Measurements from ENCODE around the gene PDF. TPM values are rescaled to one million over a fixed set of nuclear protein-coding genes. Genes with fewer than 3 reads are reported as not detected.
"Not testable (repeated sequence)": the region's sequence is repeated elsewhere in the genome, so short reads cannot be mapped to it uniquely, and the experiment has no call there.

PDF gene
- total RNA-seq, 1 experiment from 2014 or later, result 42.1 TPM

DNA sequence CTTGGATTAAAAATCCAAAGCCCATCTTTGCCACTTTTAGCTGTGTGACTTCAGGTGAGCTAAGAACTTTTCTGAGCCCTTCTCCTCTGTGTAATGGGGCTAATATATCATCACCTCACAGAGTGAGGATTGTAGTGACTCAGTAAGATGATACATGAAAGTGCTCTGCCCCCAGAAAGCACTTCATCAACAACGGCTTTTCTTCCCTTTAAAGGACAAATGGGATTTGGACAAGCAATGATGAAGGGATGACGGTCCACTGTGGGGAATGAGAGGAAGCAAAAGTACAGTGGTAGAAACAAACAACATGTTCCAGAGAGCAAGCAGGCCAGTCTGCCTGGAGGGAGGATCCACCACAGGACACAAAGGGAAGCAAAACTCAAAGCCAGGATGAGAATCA, 35.5 kb upstream of the PDF start:
- CTCF ChIA-PET, result no interaction called here
- no peak overlapping the region for H3K4me3 ChIP-seq (ENCODE audit: low read depth, low read length)
- Mint-ChIP-seq H3K27ac (ENCODE audit: unreplicated experiment) (no peak overlapping the region), H3K4me1 (ENCODE audit: low read depth, unreplicated experiment) (peaks cover 13% of the 10 kb centered on the region), H3K36me3 (ENCODE audit: insufficient read depth, unreplicated experiment) (peaks cover 73% of the 10 kb centered on the region), H3K27me3 (ENCODE audit: insufficient read depth, unreplicated experiment) (no peaks in the 10 kb centered on the region), H3K9me3 (ENCODE audit: unreplicated experiment) (no peaks in the 10 kb centered on the region), H3K4me3 (ENCODE audit: unreplicated experiment) (no peak overlapping the region)
- H3K4me1 ChIP-seq, result no peaks in the 10 kb centered on the region; the same call in 1 of the 2 replicates
- TF ChIP-seq, protein P1, sequence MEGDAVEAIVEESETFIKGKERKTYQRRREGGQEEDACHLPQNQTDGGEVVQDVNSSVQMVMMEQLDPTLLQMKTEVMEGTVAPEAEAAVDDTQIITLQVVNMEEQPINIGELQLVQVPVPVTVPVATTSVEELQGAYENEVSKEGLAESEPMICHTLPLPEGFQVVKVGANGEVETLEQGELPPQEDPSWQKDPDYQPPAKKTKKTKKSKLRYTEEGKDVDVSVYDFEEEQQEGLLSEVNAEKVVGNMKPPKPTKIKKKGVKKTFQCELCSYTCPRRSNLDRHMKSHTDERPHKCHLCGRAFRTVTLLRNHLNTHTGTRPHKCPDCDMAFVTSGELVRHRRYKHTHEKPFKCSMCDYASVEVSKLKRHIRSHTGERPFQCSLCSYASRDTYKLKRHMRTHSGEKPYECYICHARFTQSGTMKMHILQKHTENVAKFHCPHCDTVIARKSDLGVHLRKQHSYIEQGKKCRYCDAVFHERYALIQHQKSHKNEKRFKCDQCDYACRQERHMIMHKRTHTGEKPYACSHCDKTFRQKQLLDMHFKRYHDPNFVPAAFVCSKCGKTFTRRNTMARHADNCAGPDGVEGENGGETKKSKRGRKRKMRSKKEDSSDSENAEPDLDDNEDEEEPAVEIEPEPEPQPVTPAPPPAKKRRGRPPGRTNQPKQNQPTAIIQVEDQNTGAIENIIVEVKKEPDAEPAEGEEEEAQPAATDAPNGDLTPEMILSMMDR (IDR thresholded peaks at IDR 0.05; ENCODE audit: insufficient read depth in 1 of 2, low read depth in 1 of 2, low read length in 1 of 2, severe bottlenecking in 1 of 2, unreplicated experiment in 1 of 2), result no peak
- BruUV-seq (replicated peaks), result no TSS peak
- no peaks in the 10 kb centered on the region for H3K27me3 ChIP-seq (replicated peaks; ENCODE audit: control insufficient read depth, insufficient read depth, low read length)
- intact Hi-C loops (cut with micrococcal nuclease; ENCODE audit: unreplicated experiment), result no loop called here
- no peaks in the 10 kb centered on the region for H3K9me3 ChIP-seq
- POLR2A ChIA-PET, result no interaction called here
- H3K36me3 ChIP-seq (ENCODE audit: control insufficient read depth, insufficient read depth, low read length), result peaks cover 11% of the 10 kb centered on the region
- no peak for DNase-seq

DNA sequence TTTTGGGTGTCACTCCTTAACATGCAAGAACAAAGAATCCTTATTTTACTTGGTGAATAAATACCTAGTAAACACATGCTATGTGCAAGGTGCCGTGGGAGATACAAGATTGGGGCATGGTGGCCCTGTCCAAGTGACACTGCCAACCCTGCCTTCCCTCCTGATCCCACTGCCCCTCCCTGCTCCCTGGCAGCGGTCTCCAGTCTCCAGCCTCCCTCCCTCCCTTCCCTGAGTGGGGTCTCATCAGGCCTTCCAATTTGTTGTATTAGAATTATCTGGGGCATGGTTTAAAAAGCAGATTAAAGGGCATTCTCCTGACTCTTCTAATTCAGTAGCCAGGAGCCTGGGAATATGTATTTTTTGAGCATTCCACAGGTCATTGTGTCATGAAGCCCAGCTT, 33.7 kb upstream of the PDF start:
- TF ChIP-seq, protein P1 (IDR thresholded peaks at IDR 0.05; ENCODE audit: insufficient read depth in 1 of 2, low read depth in 1 of 2, low read length in 1 of 2, severe bottlenecking in 1 of 2, unreplicated experiment in 1 of 2), result no peak
- H3K27ac Mint-ChIP-seq (ENCODE audit: unreplicated experiment), result peak overlapping the region; percentile 31
- intact Hi-C loops (cut with micrococcal nuclease; ENCODE audit: unreplicated experiment), result no loop called here
- H3K36me3 Mint-ChIP-seq (ENCODE audit: insufficient read depth, unreplicated experiment), result peaks cover 56% of the 10 kb centered on the region
- no peak overlapping the region for H3K4me3 ChIP-seq (ENCODE audit: low read depth, low read length)
- no peaks in the 10 kb centered on the region for H3K27me3 Mint-ChIP-seq (ENCODE audit: insufficient read depth, unreplicated experiment)
- no peaks in the 10 kb centered on the region; the same call in 1 of the 2 replicates for H3K4me1 ChIP-seq
- peak in 1 of 2 experiments; percentile 20 for DNase-seq
- H3K9me3 ChIP-seq, result no peaks in the 10 kb centered on the region
- H3K9me3 Mint-ChIP-seq (ENCODE audit: unreplicated experiment), result no peaks in the 10 kb centered on the region
- POLR2A ChIA-PET, result no interaction called here
- H3K4me1 Mint-ChIP-seq (ENCODE audit: low read depth, unreplicated experiment), result peaks cover 6% of the 10 kb centered on the region
- no TSS peak for BruUV-seq (replicated peaks)
- H3K27me3 ChIP-seq (replicated peaks; ENCODE audit: control insufficient read depth, insufficient read depth, low read length), result no peaks in the 10 kb centered on the region
- CTCF ChIA-PET, result no interaction called here
- H3K4me3 Mint-ChIP-seq (ENCODE audit: unreplicated experiment), result no peak overlapping the region
- H3K36me3 ChIP-seq (ENCODE audit: control insufficient read depth, insufficient read depth, low read length), result peaks cover 7% of the 10 kb centered on the region

DNA sequence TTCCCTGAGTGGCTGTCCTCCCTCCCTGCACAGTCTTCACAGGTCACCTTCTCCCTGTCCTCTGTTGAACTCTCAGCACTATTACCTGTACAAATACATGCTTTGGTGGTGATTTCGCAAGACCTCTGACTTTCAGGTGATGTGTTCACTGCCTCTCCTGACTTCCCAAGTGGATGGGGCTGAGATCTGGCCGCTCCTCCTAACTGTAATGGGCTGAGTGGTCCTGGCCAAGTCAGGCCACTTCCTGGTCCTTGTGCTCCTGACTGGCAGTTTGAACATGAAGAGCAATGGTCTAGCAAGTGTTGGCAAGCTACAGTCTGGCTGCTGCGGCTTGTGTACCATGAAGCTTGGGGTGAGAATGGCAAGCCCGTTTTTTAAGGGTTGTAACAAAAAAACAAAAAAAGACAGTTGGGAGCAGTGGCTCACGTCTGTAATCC, 32.9 kb upstream of the PDF start:
- H3K9me3 Mint-ChIP-seq (ENCODE audit: unreplicated experiment), result no peaks in the 10 kb centered on the region
- no peak overlapping the region for H3K4me3 Mint-ChIP-seq (ENCODE audit: unreplicated experiment)
- TF ChIP-seq, protein P1 (IDR thresholded peaks at IDR 0.05; ENCODE audit: insufficient read depth in 1 of 2, low read depth in 1 of 2, low read length in 1 of 2, severe bottlenecking in 1 of 2, unreplicated experiment in 1 of 2), result no peak
- H3K27ac Mint-ChIP-seq (ENCODE audit: unreplicated experiment), result peak overlapping the region; percentile 31
- intact Hi-C loops (cut with micrococcal nuclease; ENCODE audit: unreplicated experiment), result no loop called here
- ChIA-PET CTCF (no interaction called here), POLR2A (no interaction called here)
- BruUV-seq (replicated peaks), result no TSS peak
- H3K36me3 Mint-ChIP-seq (ENCODE audit: insufficient read depth, unreplicated experiment), result peaks cover 49% of the 10 kb centered on the region
- no peaks in the 10 kb centered on the region for H3K27me3 Mint-ChIP-seq (ENCODE audit: insufficient read depth, unreplicated experiment)
- peak; percentile 60 to 68 for DNase-seq
- Histone ChIP-seq H3K9me3 (no peaks in the 10 kb centered on the region), H3K27me3 (replicated peaks; ENCODE audit: control insufficient read depth, insufficient read depth, low read length) (no peaks in the 10 kb centered on the region), H3K4me3 (ENCODE audit: low read depth, low read length) (no peak overlapping the region), H3K4me1 (no peaks in the 10 kb centered on the region; the same call in 1 of the 2 replicates), H3K36me3 (ENCODE audit: control insufficient read depth, insufficient read depth, low read length) (peaks cover 7% of the 10 kb centered on the region)
- H3K4me1 Mint-ChIP-seq (ENCODE audit: low read depth, unreplicated experiment), result peaks cover 6% of the 10 kb centered on the region

DNA sequence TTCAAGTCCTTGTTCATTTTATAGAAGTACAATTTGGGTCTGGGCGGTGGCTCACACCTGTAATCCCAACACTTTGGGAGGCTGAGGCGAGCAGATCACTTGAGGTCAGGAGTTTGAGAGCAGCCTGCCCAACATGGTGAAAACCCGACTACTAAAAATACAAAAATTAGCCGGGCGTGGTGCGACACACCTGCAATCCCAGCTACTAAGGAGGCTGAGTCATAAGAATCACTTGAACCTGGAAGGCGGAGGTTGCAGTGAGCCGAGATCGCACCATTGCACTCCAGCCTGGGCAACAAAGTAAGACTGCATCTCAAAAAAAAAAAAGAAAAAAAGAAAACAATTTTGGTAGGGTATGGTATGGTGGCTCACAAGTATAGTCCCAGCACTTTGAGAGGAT, 29.7 kb upstream of the PDF start:
- H3K9me3 ChIP-seq; H3K4me3 ChIP-seq (ENCODE audit: low read depth, low read length); H3K36me3 ChIP-seq (ENCODE audit: control insufficient read depth, insufficient read depth, low read length); H3K4me1 ChIP-seq; intact Hi-C loops (cut with micrococcal nuclease; ENCODE audit: unreplicated experiment); H3K27ac Mint-ChIP-seq (ENCODE audit: unreplicated experiment); BruUV-seq (replicated peaks); H3K4me3 Mint-ChIP-seq (ENCODE audit: unreplicated experiment); H3K4me1 Mint-ChIP-seq (ENCODE audit: low read depth, unreplicated experiment); H3K27me3 ChIP-seq (replicated peaks; ENCODE audit: control insufficient read depth, insufficient read depth, low read length); H3K9me3 Mint-ChIP-seq (ENCODE audit: unreplicated experiment); H3K27me3 Mint-ChIP-seq (ENCODE audit: insufficient read depth, unreplicated experiment); DNase-seq: not testable (repeated sequence)
- ChIA-PET POLR2A (interaction anchor here (0.6 kb wide), 1 partner anchor 398 kb away, joined by 3 read pairs; no protein-coding TSS in a partner anchor), CTCF (interaction anchor here (0.6 kb wide), 1 partner anchor 231 kb away, joined by 3 read pairs; no protein-coding TSS in a partner anchor)
- peaks cover 19% of the 10 kb centered on the region for H3K36me3 Mint-ChIP-seq (ENCODE audit: insufficient read depth, unreplicated experiment)

Measured in Caco-2 (cell line).